Loucy (cell line): ENCODE data around the gene MGMT.

ENCODE experiments used
- H2AFZ ChIP-seq: fragments of 200-600 bp; sonication (generic); 2 replicates; pipeline ENCODE4 v1.6.0; 2016; ENCODE audit warnings: antibody characterized with exemption, mild to moderate bottlenecking, low read length, moderate library complexity
- H3F3A ChIP-seq: fragments of 200-600 bp; 2 replicates; pipeline ENCODE4 v1.6.0; 2016; ENCODE audit warnings: antibody characterized with exemption, low read depth, mild to moderate bottlenecking
- H3K27me3 ChIP-seq: fragments of 200-600 bp; sonication (generic); 2 replicates; pipeline ENCODE4 v1.6.1; 2014; ENCODE audit warnings: low read length, mild to moderate bottlenecking; ENCODE audit not compliant: insufficient read depth, poor library complexity, severe bottlenecking
- H3K36me3 ChIP-seq: fragments of 200-600 bp; sonication (generic); 2 replicates; pipeline ENCODE4 v1.6.1; 2016; ENCODE audit warnings: low read length; ENCODE audit not compliant: insufficient read depth
- H3K4me1 ChIP-seq: fragments of 200-600 bp; sonication (generic); 2 replicates; pipeline ENCODE4 v1.5.1; 2014; ENCODE audit warnings: low read length, mild to moderate bottlenecking; ENCODE audit not compliant: insufficient read depth, poor library complexity, severe bottlenecking
- H3K4me2 ChIP-seq: fragments of 200-600 bp; sonication (generic); 2 replicates; pipeline ENCODE4 v1.6.0; 2014; ENCODE audit warnings: antibody characterized with exemption, low read length, low read depth, mild to moderate bottlenecking; ENCODE audit not compliant: poor library complexity, severe bottlenecking
- H3K4me3 ChIP-seq: fragments of 200-600 bp; sonication (generic); 2 replicates; pipeline ENCODE4 v1.5.1; 2014; ENCODE audit warnings: low read length, mild to moderate bottlenecking, mixed read lengths; ENCODE audit not compliant: poor library complexity, severe bottlenecking
- H3K79me2 ChIP-seq: fragments of 200-600 bp; sonication (generic); 2 replicates; pipeline ENCODE4 v1.6.1; 2014; ENCODE audit warnings: low read length; ENCODE audit not compliant: insufficient read depth
- H3K9ac ChIP-seq: fragments of 200-600 bp; sonication (generic); 2 replicates; pipeline ENCODE4 v1.6.0; 2014; ENCODE audit warnings: mild to moderate bottlenecking, low read depth, low read length, moderate library complexity; ENCODE audit not compliant: poor library complexity, severe bottlenecking
- H3K9me2 ChIP-seq: fragments of 200-600 bp; sonication (generic); replicated peaks from 2 replicates; pipeline ENCODE4 v1.6.1; 2016; ENCODE audit warnings: low read depth, low read length, mixed read lengths
- H3K9me3 ChIP-seq: fragments of 200-600 bp; sonication (generic); 2 replicates; pipeline ENCODE4 v1.6.1; 2014; ENCODE audit warnings: mild to moderate bottlenecking, antibody characterized with exemption, low read length, low read depth; ENCODE audit not compliant: insufficient read depth
- H4K20me1 ChIP-seq: fragments of 200-600 bp; sonication (generic); 2 replicates; pipeline ENCODE4 v1.6.0; 2014; ENCODE audit warnings: antibody characterized with exemption, low read length, mild to moderate bottlenecking; ENCODE audit not compliant: insufficient read depth, poor library complexity, severe bottlenecking
- EZH2phosphoT487 ChIP-seq: fragments of 200-600 bp; IDR thresholded peaks from 2 replicates; pipeline ENCODE4 v1.6.1; 2018; ENCODE audit warnings: antibody characterized with exemption, mild to moderate bottlenecking, moderate library complexity, borderline replicate concordance
- TF ChIP-seq, protein P1 (sequence below): fragments of 200-600 bp; sonication (generic); conservative IDR thresholded peaks from 2 replicates; pipeline ENCODE4 v1.5.1; 2014; ENCODE audit warnings: mild to moderate bottlenecking, antibody characterized with exemption, low read length

The MGMT gene

DNA sequence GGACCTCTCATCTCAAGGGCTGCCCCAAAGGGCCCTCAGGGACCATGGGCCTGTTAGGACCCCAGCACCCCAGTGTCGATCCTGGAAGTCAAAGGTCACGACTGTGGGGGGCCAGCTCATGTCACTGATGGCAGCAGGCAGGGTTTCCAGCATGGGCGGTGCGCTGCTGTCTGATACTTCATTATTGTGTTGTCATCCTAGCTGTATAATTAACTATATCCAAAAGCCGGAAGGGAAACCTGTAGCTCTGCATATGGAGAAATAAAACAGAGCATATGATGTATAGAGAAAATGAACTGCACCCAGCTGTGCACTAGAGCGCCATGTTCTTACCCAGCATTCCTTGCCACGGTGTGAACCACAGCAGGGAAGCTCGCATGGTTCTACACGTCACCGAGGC is 300.7 kb downstream of the MGMT start:
- no peaks in the 10 kb centered on the region for H3F3A ChIP-seq
- H3K9me2 ChIP-seq: no peaks in the 10 kb centered on the region
- H4K20me1 ChIP-seq: no peaks in the 10 kb centered on the region
- no peaks in the 10 kb centered on the region for H3K79me2 ChIP-seq
- no peak for TF ChIP-seq EZH2phosphoT487
- TF ChIP-seq, protein P1, sequence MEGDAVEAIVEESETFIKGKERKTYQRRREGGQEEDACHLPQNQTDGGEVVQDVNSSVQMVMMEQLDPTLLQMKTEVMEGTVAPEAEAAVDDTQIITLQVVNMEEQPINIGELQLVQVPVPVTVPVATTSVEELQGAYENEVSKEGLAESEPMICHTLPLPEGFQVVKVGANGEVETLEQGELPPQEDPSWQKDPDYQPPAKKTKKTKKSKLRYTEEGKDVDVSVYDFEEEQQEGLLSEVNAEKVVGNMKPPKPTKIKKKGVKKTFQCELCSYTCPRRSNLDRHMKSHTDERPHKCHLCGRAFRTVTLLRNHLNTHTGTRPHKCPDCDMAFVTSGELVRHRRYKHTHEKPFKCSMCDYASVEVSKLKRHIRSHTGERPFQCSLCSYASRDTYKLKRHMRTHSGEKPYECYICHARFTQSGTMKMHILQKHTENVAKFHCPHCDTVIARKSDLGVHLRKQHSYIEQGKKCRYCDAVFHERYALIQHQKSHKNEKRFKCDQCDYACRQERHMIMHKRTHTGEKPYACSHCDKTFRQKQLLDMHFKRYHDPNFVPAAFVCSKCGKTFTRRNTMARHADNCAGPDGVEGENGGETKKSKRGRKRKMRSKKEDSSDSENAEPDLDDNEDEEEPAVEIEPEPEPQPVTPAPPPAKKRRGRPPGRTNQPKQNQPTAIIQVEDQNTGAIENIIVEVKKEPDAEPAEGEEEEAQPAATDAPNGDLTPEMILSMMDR: no peak
- no peaks in the 10 kb centered on the region for H3K27me3 ChIP-seq
- no peak overlapping the region for H2AFZ ChIP-seq
- H3K9ac ChIP-seq: no peak overlapping the region
- no peak overlapping the region for H3K4me2 ChIP-seq
- H3K9me3 ChIP-seq: no peaks in the 10 kb centered on the region
- no peak overlapping the region for H3K4me3 ChIP-seq
- H3K4me1 ChIP-seq: no peaks in the 10 kb centered on the region
- no peaks in the 10 kb centered on the region for H3K36me3 ChIP-seq

DNA sequence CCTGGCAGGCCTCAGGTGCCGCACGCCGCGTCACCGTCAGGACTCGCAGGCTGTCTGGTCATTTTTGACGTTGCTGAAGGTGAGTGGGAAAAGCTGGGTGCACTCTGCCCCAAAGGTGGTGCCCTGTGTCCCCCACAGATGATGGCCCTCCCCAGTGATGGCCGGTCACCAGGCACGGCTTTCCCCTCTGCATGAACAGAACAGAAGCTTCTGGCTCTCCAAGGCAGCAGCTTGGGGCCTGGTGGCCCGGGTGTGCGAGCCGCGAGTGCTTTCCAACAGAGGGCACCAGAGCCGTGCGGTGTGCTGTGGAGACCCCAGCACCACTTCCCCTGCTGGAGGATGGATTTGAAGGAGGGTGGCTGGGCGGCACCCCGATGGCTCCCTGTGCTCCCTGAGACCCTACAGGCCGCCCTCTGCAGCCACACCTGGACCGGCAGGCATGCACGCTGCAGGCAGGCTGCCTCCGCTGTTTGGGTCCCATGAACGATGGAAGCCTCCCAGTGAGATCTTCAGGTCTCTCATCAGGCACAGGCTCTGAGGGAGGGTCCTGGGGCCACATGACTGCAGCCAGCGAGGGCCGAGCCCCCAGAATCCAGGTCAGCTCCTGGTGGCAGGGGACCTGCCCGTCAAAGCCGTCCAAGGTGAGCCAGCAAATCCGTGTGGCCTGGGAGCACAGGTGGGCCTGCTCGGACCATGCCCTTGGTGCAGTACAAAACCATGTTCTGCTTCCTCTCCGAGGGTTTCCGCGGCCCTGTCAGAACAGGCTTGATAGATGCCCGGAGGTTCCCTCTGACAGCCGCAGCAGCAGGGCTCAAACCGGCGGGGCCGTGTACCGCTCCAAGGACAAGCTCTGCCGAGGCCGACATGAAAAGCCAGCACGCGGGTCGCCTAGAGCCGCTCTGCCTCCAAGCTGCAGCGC is 301.7 kb downstream of the MGMT start:
- H3K4me1 ChIP-seq: no peaks in the 10 kb centered on the region
- TF ChIP-seq, protein P1: no peak
- TF ChIP-seq EZH2phosphoT487: no peak
- no peak overlapping the region for H2AFZ ChIP-seq
- no peaks in the 10 kb centered on the region for H4K20me1 ChIP-seq
- no peaks in the 10 kb centered on the region for H3F3A ChIP-seq
- no peak overlapping the region for H3K4me2 ChIP-seq
- no peaks in the 10 kb centered on the region for H3K27me3 ChIP-seq
- no peaks in the 10 kb centered on the region for H3K79me2 ChIP-seq
- no peak overlapping the region for H3K9ac ChIP-seq
- H3K9me3 ChIP-seq: no peaks in the 10 kb centered on the region
- no peaks in the 10 kb centered on the region for H3K9me2 ChIP-seq
- no peaks in the 10 kb centered on the region for H3K36me3 ChIP-seq
- no peak overlapping the region for H3K4me3 ChIP-seq

DNA sequence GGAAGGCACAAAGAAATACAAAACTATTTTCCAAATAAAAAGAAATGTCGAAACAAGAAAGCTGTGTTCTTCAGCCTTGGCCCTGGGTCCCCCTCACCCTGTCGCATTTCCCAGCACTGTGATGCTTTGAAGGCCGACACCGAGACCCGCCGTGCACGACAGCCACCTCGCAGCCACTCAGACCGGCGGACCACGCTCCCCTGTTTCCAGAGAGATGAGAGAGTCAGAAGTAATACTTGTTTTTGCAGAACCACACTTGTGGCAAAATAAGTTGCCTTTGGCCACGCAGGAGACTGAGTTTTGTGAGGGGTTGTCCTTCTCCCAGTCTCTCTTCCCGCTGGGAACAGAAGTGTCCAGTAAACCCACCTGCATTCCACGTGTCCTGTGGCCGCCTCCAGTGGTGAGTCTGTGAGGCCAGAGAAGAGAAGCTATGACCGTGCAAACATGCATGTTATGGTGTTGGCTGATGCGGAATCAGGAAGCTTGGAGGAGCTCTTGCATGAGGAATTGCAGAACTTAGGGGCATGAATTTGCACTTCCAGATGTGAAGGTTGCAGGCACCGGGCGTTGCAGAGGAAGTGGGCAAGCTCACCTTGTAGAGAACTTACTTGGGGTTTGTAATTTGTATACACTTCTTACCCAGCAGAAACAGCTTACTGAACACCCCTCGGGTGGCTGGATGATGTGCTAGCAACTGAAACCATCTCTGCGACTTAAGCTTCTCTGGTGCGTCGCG is 302.5 kb downstream of the MGMT start:
- Histone ChIP-seq H3K79me2 (no peaks in the 10 kb centered on the region), H3K36me3 (no peaks in the 10 kb centered on the region), H3K27me3 (no peaks in the 10 kb centered on the region), H4K20me1 (no peaks in the 10 kb centered on the region), H3K9me3 (no peaks in the 10 kb centered on the region), H3K9me2 (no peaks in the 10 kb centered on the region), H3K4me1 (no peaks in the 10 kb centered on the region), H3K9ac (no peak overlapping the region), H3F3A (no peaks in the 10 kb centered on the region), H3K4me3 (no peak overlapping the region), H2AFZ (no peak overlapping the region), H3K4me2 (no peak overlapping the region)
- TF ChIP-seq EZH2phosphoT487: no peak
- TF ChIP-seq, protein P1: no peak
